Fibroblast of skin of left quadriceps (primary cell): ENCODE measurements around the gene LMF1.
"Not testable (repeated sequence)": the region's sequence is repeated elsewhere in the genome, so short reads cannot be mapped to it uniquely, and the experiment has no call there.

Experiments
- DNase-seq, 2 experiments: peaks; one replicate each; pipeline ENCODE4 v3.0.0-alpha.2; 2013; ENCODE audit warnings: low read depth in 2 of 2

LMF1 gene

DNA sequence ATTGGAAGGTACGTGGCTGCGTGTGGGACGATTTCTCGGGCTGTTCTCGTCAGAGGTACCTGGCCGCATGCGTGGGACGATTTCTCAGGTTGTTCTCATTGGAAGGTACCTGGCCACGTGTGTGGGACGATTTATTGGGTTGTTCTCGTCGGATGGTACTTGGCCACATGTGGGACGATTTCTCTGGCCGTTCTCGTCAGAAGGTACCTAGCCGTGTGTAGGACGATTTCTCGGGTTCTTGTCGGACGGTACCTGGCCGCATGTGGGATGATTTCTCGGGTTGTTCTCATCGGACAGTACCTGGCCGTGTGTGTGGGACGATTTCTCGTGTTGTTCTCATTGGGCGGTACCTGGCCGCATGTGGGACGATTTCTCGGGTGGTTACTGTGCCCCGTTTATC is 120.1 kb downstream of the LMF1 start:
- DNase-seq: no peak

DNA sequence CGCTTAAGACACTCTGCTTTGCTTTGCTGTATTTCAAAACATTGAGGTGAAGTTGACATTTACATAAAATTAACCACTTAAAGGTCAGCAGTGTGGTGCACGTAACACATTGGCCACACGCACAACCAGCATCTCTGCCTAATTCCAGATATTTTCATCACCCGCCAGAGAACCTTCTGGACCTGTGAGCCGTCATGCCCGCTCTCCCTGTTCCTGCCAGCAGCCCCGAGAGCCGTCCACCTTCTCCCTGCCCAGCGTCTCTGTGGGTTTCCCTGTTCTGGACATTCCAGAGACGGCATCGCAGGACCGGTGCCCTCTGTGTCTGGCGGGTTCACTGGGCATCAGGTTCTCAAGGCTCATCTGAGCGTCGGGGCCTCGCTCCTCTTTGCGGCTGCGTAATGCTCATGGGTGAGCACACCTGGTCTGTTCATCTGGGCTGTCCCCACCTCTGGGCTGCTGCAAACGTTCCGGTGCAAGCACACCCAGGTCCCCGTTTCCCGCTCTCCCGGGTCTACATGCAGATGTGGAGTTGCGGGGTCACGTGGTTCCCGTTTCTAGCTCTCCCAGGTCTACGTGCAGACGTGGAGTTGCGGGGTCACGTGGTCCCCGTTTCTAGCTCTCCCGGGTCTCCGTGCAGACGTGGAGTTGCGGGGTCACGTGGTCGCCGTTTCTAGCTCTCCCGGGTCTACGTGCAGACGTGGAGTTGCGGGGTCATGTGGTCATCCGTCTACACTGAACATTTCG is 122.1 kb downstream of the LMF1 start:
- DNase-seq: no peak

DNA sequence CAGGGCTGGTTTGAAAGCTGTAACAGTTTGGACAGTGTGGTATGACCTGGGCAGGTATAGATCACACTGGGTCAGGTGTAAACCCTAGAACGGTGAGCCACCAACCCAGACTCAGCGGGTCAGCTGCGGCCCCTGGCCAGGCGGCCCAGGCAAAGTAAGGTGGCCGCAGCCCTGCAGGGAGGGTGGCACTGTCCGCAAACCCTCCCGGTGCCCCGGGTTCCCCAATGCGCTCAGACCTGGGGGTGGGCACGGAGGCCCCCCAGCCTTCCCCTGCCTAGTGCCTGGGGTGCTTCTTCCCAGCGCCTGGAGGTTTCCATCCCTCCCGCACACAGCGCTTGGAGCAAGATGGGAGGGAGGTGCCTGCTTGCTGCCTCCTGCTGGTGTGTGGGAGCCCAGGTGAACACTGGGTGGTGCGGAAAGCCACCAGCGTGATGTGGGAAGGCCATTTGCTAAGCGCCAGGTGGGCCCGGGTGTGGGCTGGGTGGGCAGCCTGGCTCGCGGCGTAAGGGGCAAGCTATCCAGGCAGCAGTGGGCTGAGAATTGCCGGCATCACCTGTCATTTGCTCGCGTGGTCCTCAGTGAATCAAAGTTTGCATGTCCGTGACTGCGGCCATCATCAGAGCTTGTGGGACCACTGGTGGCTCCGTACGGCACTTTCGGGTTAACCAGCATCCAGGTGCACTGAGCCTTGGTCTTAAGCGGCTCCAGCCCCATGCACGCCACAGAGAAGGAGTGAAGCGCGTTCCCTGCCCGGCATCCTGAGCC is 122.9 kb downstream of the LMF1 start:
- DNase-seq: no peak

DNA sequence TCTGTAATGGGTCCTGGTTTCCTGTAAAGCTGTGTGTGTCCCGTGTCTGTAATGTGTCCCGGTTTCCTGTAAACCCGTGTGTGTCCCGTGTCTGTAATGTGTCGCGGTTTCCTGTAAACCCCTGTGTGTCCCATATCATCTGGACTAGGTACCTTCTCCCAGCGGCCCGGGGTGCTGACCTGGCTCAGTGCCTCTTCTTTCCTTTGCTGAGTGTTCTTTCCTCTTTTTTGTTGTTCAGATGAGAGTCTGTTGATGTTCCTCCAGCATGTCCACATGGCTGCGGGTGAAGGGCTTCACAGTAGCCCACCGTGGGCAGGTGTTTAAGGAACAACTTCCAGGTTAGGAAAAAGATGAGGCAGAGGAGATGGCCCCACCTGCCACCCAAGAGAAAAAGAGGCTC is 123.6 kb downstream of the LMF1 start:
- DNase-seq: no peak

DNA sequence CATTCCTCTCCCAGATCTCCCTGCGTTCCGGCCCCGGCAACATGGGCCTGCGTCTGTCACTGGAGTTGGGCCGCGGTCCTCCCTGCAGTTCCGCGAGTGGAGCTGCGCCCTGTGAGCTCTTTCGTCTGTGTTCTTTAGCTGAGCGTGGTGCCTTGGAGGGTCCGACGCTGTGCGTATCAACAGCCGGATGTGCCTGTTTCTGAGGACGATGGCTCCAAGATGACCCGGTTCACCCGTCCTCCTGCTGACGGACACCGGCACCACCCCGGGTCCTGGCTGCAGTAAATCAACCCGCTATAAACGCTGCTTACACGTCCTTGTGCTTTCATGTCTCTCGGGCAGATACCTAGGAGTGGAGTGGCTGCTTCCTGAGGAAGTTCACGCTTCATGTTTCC is 125.4 kb downstream of the LMF1 start:
- no peak for DNase-seq

DNA sequence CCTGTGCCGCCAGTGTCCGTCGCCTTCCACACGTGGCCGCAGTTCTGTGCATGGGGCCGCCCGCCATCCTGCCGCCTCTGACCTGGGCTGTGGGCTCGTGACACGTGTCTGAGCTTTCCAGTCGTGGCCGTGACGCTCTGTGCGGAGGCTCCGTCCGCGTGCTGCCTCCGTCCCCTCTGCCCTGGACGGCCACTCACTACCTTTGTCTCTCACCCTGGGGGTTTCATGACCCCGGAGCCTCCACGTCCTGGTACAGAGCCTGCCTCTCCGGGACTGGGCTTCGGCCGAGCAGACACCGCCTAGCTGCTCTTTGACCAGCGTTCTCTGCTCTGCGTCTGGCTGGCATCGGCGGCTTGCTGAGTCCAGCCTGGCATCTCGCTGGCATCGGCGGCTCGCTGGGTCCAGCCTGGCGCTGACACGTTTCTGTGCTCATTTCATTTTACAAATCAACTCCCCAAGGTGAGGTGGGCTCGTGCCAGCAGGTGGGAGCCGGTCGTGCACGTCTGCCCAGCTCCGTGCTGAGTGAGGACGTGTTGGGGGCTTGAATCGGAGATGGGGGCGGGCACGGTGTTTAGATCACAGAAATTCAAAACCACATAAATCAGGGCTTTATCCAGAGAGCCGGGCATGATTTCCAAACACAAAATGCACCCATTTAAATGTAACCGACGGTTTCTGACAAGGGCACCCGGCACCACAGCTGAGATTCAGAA is 126.0 kb downstream of the LMF1 start:
- no peak for DNase-seq

GRCh38 chr16:843771-844170 is 127.0 kb downstream of the LMF1 start:
- DNase-seq: no peak

DNA sequence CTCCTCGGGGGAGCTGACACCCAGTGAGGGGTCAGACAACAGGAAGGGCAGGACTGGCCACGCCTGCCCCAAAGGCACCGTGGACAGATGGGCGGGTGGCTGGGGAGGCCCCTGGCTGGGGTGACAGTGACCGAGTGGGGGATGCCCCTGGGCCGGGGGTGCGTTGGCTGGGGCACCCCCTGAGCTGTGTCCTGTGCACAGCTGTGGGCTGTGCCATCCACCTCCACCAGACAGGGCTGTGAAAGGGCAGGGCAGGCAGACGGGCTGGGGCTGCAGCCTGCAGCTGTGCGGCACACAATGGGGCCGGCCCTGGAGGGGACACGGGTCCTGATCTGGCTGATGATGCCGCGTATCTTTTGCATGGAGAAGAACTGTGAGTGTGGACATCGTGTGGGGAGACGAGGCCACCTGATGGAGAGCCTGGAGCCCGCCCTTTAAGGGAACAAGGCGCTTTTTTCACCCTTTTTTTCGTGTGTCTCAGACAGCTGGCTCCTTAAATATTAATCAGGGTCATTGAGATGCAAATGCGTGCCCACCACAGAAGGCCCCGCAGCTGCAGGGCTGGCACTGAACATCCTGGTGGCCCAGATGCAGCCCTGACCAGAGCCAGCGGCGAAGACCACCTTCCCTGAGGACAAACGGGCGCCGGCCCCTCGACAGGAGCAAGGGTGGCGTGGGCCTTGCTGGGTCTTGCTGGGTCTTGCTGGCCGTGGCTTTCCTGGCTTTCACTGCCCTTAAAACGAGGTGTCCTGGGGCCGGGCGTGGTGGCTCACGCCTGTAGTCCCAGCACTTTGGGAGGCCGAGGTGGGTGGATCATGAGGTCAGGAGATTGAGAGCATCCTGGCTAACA is 127.8 kb downstream of the LMF1 start:
- no peak for DNase-seq

DNA sequence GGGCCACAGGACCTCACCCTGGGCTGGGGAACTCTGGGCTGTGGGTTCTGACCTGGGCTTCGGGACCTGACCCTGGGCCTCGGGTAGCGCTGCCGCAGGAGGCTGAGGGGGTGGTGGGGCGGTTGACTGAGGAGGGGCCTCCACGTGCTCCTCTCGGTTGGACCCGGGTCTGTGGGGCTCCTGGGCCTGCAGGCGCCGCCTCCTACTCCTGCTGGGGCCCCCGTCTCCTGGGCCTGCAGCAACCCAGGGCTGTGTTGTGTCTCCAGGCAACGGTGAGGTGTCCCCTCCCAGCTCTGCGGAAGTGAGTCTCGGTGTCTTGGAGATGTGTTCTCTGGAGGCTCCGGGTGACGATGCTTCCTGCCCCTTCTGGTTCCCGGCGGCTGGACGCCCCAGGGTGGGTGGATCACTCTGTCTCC is 128.7 kb downstream of the LMF1 start:
- DNase-seq: no peak

DNA sequence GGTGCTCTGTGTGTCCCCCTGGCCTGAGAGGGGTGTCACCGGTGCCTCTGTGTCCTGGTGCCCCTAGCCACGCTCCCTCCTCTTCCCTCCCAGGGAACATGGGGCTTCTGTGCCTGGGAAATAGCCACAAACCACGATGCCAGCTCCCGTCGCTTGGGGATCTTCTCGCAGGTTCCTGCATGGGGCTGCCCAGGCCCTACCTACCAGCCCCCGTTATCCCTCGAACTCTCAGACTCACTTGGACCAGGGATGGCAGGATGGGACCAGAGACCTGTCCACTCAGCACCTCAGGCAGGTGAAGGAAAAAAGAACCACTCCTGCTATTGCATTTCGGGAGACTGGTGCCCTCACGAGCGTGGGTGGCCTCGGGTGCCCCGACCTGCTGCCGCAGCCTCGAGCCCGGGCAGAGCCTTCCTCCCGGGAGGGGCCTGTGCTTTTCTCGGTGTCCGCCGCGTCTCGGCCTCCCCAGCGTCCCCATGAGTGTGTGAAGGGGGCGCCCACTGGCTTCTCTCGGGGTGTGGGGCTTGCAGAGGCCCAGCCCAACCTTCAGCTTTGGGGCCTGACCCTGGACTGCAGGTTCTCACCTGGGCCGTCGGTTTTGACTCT is 129.2 kb downstream of the LMF1 start:
- no peak for DNase-seq

GRCh38 chr16:840561-841454 is 130.0 kb downstream of the LMF1 start:
- no peak for DNase-seq

- no peak for DNase-seq
Observed at GRCh38 chr16:839643-840408, 131.0 kb downstream of the LMF1 start.

- no peak for DNase-seq
Observed at GRCh38 chr16:838741-839140, 132.0 kb downstream of the LMF1 start.

DNA sequence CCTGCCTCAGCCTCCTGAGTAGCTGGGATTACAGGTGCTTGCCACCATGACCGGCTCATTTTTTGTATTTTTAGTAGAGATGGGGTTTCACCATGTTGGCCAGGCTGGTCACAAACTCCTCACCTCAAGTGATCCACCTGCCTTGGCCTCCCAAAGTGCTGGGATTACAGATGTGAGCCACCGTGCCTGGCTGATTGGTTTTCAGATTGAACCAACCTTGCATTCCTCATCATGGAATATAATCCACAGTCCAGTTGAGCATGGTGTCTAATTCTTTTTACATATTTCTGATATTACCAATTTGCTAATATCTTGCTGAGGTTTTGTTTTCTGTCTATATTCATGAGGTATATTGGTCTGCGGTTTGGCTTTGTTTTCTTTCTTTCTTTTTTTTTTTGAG is 134.0 kb downstream of the LMF1 start:
- DNase-seq: not testable (repeated sequence)

DNA sequence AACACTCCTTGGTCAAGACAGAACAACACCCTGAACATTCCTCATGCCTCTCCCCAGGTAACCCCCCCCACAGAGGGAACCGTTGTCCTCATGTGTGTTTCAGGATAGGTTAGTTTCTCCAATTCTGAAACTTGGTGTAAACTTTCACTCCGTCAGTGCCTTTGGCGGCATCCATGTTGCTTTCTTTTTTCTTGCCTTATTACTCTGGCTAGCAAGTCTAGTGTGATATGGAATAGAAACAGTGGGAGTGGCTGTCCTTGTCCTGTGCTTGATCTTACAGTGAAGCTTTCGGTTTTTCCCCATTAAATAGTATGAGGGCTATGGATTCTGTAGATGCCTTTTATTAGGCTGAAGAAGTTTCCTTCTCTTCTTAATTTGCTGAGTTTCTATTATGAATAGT is 134.6 kb downstream of the LMF1 start:
- no peak for DNase-seq

- DNase-seq: no peak
Observed at GRCh38 chr16:835373-835772, 135.4 kb downstream of the LMF1 start.

DNA sequence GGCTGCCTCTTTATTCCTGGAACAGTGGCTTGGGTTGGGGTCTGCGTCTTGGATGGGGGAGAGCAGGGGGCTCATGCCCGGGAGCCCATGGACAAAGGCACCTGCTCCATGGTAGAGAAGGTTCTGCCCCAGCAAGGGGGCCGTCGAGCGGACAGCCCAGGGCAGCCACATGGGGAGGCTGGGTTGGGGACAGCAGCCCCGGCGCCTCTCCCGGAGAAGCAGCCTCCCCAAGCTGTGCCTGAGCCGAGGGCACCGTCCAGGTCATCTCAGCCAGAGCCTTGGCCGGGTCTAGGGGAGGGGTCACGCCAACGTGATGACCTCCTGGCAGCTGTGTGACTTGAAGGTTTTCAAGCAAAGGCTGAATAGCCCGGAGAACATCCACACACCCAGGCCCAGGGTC is 137.4 kb downstream of the LMF1 start:
- no peak for DNase-seq

- DNase-seq: no peak
Observed at GRCh38 chr16:832652-833336, 138.0 kb downstream of the LMF1 start.
